SK-N-DZ (cell line): ENCODE measurements around the gene KCNS1.
"Not testable (repeated sequence)": the region's sequence is repeated elsewhere in the genome, so short reads cannot be mapped to it uniquely, and the experiment has no call there.

Experiments used
- DNase-seq: peaks from one replicate; pipeline ENCODE4 v3.0.0-alpha.2; 2015; ENCODE audit warnings: low spot score

The KCNS1 gene

GRCh38 chr20:45080867-45081624 is 19.9 kb downstream of the KCNS1 start:
- no peak for DNase-seq

- DNase-seq: no peak
Observed at GRCh38 chr20:45077559-45077958, 23.4 kb downstream of the KCNS1 start.

DNA sequence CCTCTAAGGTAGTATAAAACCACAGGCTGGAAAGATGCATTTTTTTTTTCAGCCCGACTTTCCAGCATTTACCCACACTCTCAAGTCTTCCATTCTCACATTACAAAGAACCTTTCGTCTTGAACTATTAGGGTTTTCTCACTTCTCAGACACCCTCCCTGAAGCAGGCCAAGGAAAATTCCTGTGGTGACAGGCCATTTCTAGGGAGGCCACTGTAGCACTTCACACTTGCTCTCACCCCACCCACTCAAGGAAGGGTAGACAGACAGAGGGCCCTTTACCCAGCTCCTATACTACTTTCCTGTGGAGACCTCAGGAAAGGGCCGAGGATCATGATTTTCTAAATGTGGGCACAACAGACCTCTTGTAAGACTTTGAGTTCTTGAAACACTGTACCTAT is 27.7 kb downstream of the KCNS1 start:
- DNase-seq: no peak

DNA sequence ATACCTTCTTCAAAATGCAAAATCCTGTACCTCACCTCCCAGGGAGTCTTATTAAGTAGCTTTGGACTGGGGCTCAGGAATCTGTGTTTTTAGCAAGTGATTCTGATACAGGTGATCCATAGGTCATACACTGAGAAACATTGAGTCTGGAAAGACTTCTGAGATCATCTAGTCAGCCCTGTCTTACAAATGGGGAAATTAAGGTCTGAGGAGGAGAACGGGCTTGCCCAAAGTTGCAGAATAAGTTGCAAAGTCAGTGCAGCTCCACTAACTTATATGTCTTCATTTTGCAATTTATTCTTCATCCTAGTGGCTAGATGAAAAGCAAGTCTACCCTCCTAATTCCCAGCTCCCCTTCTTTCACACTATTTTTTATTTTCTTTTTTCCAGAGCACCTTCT is 28.9 kb downstream of the KCNS1 start:
- DNase-seq: no peak

DNA sequence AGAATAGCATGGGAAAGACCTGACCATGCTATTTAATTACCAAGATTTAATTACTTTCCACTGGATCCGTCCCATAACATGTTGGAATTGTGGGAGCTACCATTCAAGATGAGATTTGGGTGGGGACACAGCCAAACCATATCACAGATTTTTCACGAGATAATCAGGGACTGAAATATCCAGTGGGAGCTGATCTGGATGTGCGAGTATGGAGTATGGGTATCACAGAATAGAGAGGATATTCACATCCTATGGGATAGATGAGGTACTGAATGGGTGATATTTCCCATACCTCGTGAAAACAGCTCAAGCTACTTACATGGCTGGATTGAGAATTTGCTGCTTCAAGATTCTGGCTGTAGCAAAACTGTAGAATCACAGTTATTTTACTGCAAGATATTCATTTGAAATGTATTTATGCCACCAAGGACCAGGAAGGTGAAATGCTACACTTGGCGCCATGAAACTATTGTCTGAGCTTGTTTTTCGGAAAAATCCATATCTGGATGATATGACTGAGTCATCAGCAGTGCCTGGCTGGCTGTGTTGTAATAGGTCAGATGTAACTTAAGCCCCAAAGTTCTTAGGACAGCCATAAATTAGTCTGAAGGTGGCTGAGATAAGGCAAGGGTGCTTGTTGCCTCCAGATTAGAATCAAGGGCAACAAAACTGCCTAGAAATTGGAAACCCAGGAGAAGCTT is 29.8 kb downstream of the KCNS1 start:
- DNase-seq: no peak

- DNase-seq: no peak
Observed at GRCh38 chr20:45069261-45069660, 31.7 kb downstream of the KCNS1 start.

DNA sequence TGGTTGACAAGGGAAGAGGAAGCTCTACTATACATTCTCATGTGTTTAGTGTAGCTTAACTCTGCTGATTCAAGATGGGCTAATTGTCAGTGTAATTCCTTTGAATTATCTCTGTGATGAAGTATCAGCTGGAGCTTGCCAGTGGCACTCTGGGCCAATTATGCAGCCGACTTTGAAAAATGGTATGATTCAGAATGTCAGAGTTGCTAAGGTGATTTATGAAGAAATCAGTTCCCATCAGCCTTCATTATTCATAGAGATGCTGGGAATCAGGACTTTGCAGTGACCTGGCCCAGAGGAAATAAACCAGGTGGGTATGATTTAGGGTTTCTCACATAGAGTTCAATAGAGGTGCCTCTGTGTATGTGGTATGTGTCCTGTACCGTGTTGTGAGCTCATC is 33.4 kb downstream of the KCNS1 start:
- DNase-seq: no peak

DNA sequence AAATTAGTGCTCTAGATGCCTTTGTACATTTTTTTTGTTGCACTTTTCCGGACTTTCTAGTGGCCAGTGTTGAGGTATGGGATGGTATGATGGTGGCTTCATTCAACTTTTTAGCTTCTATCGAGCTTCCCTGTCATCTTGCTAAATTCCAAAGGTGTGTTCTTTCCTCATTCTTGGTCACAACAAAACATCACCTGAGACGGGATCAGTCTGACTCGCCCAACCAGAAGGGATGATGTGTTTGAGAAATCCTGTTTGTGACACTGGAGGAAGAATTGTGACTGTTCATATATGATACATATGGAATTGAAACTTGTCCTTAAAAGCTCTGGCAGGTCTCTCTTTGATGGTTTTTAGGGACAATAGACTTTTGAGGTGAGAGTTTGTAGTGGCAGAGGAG is 33.8 kb downstream of the KCNS1 start:
- DNase-seq: no peak

GRCh38 chr20:45066372-45066771 is 34.6 kb downstream of the KCNS1 start:
- no peak for DNase-seq

- DNase-seq: no peak
Observed at GRCh38 chr20:45064812-45065211, 36.1 kb downstream of the KCNS1 start.

GRCh38 chr20:45063107-45063506 is 37.8 kb downstream of the KCNS1 start:
- DNase-seq: not testable (repeated sequence)

DNA sequence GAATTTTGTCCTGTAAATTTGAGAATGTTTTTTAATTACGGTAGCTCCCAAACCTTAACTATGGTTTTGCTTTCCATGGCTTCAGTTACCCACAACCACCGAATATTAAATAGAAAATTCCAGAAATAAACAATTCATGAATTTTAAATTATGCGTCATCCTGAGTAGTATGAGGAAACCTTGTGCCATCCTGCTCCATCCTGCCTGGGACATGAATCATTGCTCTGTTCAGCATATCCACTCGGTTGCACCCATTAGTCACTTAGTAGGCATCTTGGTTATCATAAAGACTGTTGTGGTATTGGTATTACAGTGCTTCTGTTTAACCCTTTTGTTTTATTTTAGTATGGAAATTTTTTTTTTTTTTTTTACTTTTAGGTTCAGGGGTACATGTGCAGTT is 39.7 kb downstream of the KCNS1 start:
- no peak for DNase-seq

GRCh38 chr20:45060294-45060693 is 40.6 kb downstream of the KCNS1 start:
- no peak for DNase-seq

DNA sequence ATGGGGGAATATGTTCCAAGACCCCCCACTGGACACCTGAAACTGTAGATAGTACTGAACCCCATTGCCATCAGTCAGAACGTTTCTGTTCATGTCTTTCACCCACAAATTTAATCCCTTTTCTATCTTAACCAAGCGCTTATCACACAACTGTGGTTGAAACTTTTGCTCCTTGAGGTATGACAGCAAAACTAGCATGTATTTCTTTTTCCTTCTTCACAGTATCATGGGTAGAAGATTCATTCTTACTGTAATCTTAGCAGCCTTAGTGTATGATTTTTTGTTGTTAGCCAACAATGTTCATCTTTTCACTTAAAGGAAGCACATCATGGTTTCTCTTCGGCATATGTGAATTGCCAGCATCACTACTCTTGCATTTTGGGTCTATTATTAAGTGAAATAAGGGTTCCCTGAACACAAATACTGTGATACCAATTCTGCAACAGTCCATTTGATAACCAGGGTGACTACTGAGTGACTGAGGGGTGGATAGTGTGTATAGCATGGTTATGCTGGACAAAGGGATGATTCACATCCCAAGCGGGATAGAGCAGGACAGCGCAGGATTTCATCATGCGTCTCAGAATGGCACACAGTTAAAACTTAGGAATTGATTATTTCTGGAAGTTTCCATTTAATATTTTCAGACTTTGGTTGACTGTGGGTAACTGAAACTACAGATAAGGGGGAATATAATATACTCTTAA is 41.8 kb downstream of the KCNS1 start:
- no peak for DNase-seq

DNA sequence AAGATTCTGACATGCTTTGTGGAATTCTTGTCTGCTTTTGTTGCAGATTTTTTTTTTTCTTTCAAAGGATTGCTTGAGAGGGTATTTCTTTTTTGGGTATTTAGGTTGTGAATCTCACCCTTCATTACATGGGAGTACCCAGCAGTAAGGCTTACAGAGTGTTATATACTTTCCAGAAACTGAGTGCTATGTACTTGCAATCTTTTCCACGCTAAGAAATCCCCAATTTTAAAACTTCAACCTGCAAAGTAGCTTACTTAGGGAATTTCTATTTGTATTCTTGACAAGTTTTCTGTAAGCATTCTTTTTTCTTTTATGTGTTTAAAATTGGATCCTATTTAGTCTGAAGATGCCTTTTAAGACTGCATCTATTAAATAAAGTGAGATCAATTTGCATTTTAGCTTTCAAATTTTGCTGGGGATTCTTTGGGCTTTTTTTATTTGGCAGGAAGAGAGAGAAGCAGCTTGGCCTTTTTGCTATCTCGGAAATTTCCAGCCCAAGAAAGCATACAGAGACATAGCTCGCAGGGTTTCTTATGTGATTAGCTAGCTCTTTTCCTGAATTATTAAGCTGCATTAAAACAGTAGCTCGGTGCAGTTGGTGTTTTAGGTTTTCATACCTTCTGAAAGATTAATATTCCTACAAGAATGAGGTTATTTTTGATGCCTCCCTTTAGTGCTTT is 42.6 kb downstream of the KCNS1 start:
- no peak for DNase-seq

- DNase-seq: no peak
Observed at GRCh38 chr20:45056473-45057173, 44.3 kb downstream of the KCNS1 start.

GRCh38 chr20:45055056-45055455 is 45.9 kb downstream of the KCNS1 start:
- DNase-seq: no peak

DNA sequence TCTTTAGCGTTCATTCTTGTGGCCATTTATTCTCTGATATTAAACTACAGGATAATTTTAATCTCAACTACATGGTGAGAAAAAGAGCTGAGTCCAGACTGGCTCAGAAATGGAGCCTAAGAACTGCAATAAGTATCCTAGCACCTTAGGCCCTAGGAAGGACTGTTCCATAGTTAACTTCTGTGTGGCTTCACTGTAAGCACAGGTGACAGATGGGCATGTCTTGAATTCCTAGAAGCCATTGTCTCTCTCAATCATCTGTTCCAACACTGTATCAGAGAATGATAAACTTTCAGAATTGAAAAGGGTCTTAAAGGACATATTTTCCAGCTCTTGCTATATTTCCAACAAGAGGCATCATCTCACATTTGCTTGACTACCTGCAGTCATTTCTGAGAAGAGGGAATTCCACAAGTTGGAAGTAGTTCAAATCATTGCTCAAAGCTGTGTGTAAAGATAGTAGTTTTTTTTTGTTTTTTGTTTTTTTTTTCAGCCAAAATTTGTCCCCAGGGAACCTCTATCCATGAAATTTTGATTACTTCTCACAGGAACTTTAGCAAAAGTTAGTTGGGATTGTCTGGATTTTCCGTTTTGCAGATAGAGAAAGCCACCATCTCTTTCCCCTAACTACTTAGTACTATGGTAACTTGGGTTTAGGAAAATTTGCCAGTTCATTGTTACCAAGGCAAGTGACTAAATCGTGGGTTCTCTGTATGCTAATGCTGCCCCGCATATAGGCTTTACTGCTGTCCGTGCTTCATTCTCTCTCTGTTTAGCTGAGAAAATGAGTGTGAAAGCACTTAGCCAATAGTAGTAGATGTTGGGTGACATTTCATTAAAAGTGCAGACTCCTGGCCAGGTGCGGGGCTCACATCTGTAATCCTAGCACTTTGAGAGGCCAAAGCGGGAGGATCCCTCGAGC is 47.2 kb downstream of the KCNS1 start:
- DNase-seq: no peak

GRCh38 chr20:45052698-45053429 is 48.1 kb downstream of the KCNS1 start:
- DNase-seq: no peak
